Measurements from ENCODE around the gene RDH13.

GRCh38 chr19:55027472-55028337, 35.2 kb downstream of the RDH13 start:
- TF ChIP-seq, protein P1, sequence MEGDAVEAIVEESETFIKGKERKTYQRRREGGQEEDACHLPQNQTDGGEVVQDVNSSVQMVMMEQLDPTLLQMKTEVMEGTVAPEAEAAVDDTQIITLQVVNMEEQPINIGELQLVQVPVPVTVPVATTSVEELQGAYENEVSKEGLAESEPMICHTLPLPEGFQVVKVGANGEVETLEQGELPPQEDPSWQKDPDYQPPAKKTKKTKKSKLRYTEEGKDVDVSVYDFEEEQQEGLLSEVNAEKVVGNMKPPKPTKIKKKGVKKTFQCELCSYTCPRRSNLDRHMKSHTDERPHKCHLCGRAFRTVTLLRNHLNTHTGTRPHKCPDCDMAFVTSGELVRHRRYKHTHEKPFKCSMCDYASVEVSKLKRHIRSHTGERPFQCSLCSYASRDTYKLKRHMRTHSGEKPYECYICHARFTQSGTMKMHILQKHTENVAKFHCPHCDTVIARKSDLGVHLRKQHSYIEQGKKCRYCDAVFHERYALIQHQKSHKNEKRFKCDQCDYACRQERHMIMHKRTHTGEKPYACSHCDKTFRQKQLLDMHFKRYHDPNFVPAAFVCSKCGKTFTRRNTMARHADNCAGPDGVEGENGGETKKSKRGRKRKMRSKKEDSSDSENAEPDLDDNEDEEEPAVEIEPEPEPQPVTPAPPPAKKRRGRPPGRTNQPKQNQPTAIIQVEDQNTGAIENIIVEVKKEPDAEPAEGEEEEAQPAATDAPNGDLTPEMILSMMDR (IDR thresholded peaks at IDR 0.05): no peak
- no peak for TF ChIP-seq POLR2AphosphoS5 (IDR thresholded peaks at IDR 0.05; ENCODE audit: insufficient read depth in 1 of 2, low read depth in 1 of 2)

Data from vagina (tissue), 2 donors.